Prostate gland (tissue), 2 donors: ENCODE results near the gene TFG. TPM values are rescaled to one million over a fixed set of nuclear protein-coding genes. Genes with fewer than 3 reads are reported as not detected.
"Not testable (repeated sequence)": the region's sequence is repeated elsewhere in the genome, so short reads cannot be mapped to it uniquely, and the experiment has no call there.

Experiments
- DNase-seq: peaks from one replicate; pipeline ENCODE4 v3.0.0-alpha.2; 2019; ENCODE audit warnings: low spot score
- H3K27ac ChIP-seq, 2 donors: fragments of 200-600 bp; sonication (generic); 2 replicates each; pipeline ENCODE4 v1.5.1; 2017 to 2019
- H3K27me3 ChIP-seq: fragments of 200-600 bp; sonication (generic); replicated peaks from 2 replicates; pipeline ENCODE4 v1.5.1; 2019; ENCODE audit not compliant: insufficient read depth
- H3K36me3 ChIP-seq, 2 donors: fragments of 200-600 bp; sonication (generic); 1 replicate in 1 of 2; 2 replicates in 1 of 2; pipeline versions ENCODE4 v1.5.1 to v1.8.1; 2017 to 2019
- H3K4me1 ChIP-seq: fragments of 200-600 bp; sonication (generic); replicated peaks from 2 replicates; pipeline ENCODE4 v1.5.1; 2019
- H3K4me3 ChIP-seq, 2 donors: fragments of 200-600 bp; sonication (generic); 2 replicates each; pipeline ENCODE4 v1.5.1; 2017 to 2019
- H3K9me3 ChIP-seq: fragments of 200-600 bp; sonication (generic); 2 replicates; pipeline ENCODE4 v1.5.1; 2017
- CTCF ChIP-seq, 4 experiments: fragments of 200-600 bp in 2 of 4; fragments of 450-650 bp in 2 of 4; sonication (generic) in 2 of 4; IDR thresholded peaks; 1 replicate in 3 of 4; 2 replicates in 1 of 4; pipeline ENCODE4 v1.5.1; 2016 to 2019; ENCODE audit warnings: antibody characterized with exemption in 4 of 4, mild to moderate bottlenecking in 2 of 4, moderate library complexity in 2 of 4
- POLR2A ChIP-seq: fragments of 450-650 bp; IDR thresholded peaks from one replicate; pipeline ENCODE4 v1.6.1; 2016; ENCODE audit warnings: antibody characterized with exemption, mild to moderate bottlenecking
- POLR2AphosphoS5 ChIP-seq: sonication (generic); formaldehyde crosslinking; IDR thresholded peaks from one replicate; pipeline ENCODE4 v1.6.1; 2017; ENCODE audit warnings: antibody characterized with exemption
- WGBS: methylation state at CpG from one replicate; pipeline ENCODE4 v1.1.5; 2018; 5-methylcytosine and 5-hydroxymethylcytosine counted together
- intact Hi-C: fragments of 100-400 bp; cut with DNase I; formaldehyde crosslinking; loops from one replicate; pipeline ENCODE4 v1.14.2; 2022
- total RNA-seq, 2 donors: library from RNA; depleted of rRNA; stranded (reverse); fragments of >200 nt; gene quantifications; one replicate each; pipeline ENCODE4 v1.1.0, GENCODE V29; 2016

Gene TFG
- 10 to 100 TPM; 80.6 to 81.5 TPM for total RNA-seq

GRCh38 chr3:100708989-100709841, at the start of gene TFG:
Gene TFG (plus strand): TSS chr3:100709494. CDS start chr3:100713686, 4,192 bp downstream.
- peak; percentile 78 for TF ChIP-seq POLR2A
- peak in 1 of 4 experiments; percentile 16 for TF ChIP-seq CTCF (IDR thresholded peaks at IDR 0.05)
- TF ChIP-seq POLR2AphosphoS5, result peak; percentile 99
- Histone ChIP-seq H3K4me1 (no peaks in the 10 kb centered on the region), H3K9me3 (no peaks in the 10 kb centered on the region), H3K36me3 (no peaks in the 10 kb centered on the region), H3K4me3 (peak within 1 kb of the TSS; percentile 83 to 85), H3K27me3 (no peaks in the 10 kb centered on the region), H3K27ac (peak within 1 kb of the TSS; percentile 94 to 98)
- intact Hi-C loops, result loop anchor here (10.0 kb wide), 1 partner anchor 214 kb away; the partner anchor contains the start of gene TMEM45A
- under 1% methylated on average over 69 of the region's 76 CpGs for WGBS
- DNase-seq, result peak; percentile 95

- H3K27me3 ChIP-seq, H3K36me3 ChIP-seq, H3K4me1 ChIP-seq, H3K4me3 ChIP-seq, intact Hi-C loops, H3K9me3 ChIP-seq, DNase-seq, H3K27ac ChIP-seq: not testable (repeated sequence)
Observed at GRCh38 chr3:100661294-100661693, 48.0 kb upstream of the TFG start.

- TF ChIP-seq CTCF (IDR thresholded peaks at IDR 0.05), result no peak
- TF ChIP-seq POLR2A, result no peak
- TF ChIP-seq POLR2AphosphoS5, result no peak
- H3K27me3 ChIP-seq, result no peaks in the 10 kb centered on the region
- WGBS, result 53% methylated on average over 2 of the region's 2 CpGs
- no peaks in the 10 kb centered on the region for H3K36me3 ChIP-seq
- no peaks in the 10 kb centered on the region for H3K4me1 ChIP-seq
- H3K4me3 ChIP-seq, result no peak overlapping the region
- no peaks in the 10 kb centered on the region for H3K9me3 ChIP-seq
- DNase-seq, result no peak
- intact Hi-C loops, result no loop called here
- H3K27ac ChIP-seq, result no peak overlapping the region
Observed at GRCh38 chr3:100662113-100662823, 47.0 kb upstream of the TFG start.

- 44% methylated on average over 7 of the region's 7 CpGs for WGBS
- intact Hi-C loops, result no loop called here
Observed at GRCh38 chr3:100665230-100665629, 44.1 kb upstream of the TFG start.

GRCh38 chr3:100666699-100667098, 42.6 kb upstream of the TFG start:
- intact Hi-C loops, H3K36me3 ChIP-seq, H3K27ac ChIP-seq, H3K27me3 ChIP-seq, H3K9me3 ChIP-seq, DNase-seq, H3K4me3 ChIP-seq, H3K4me1 ChIP-seq: not testable (repeated sequence)
- 75% methylated on average over 6 of the region's 6 CpGs for WGBS

More at GRCh38 chr3:100665230-100665629, 44.1 kb upstream of the TFG start:
- H3K27ac ChIP-seq, result no peak overlapping the region
- TF ChIP-seq POLR2AphosphoS5 (no peak), POLR2A (no peak), CTCF (IDR thresholded peaks at IDR 0.05) (no peak)
- no peaks in the 10 kb centered on the region for H3K4me1 ChIP-seq
- H3K36me3 ChIP-seq, result no peaks in the 10 kb centered on the region
- H3K9me3 ChIP-seq, result no peaks in the 10 kb centered on the region
- no peak for DNase-seq
- no peak overlapping the region for H3K4me3 ChIP-seq
- no peaks in the 10 kb centered on the region for H3K27me3 ChIP-seq

- H3K36me3 ChIP-seq, intact Hi-C loops, H3K4me1 ChIP-seq, H3K4me3 ChIP-seq, H3K27ac ChIP-seq, H3K27me3 ChIP-seq, H3K9me3 ChIP-seq, DNase-seq: not testable (repeated sequence)
- WGBS, result 20% methylated on average over 1 of the region's 1 CpG
Observed at GRCh38 chr3:100667316-100667715, 42.0 kb upstream of the TFG start.

GRCh38 chr3:100670995-100671394, 38.3 kb upstream of the TFG start:
- H3K36me3 ChIP-seq, H3K4me3 ChIP-seq, H3K4me1 ChIP-seq, H3K27me3 ChIP-seq, H3K9me3 ChIP-seq, H3K27ac ChIP-seq, intact Hi-C loops, DNase-seq: not testable (repeated sequence)
- 96% methylated on average over 2 of the region's 2 CpGs for WGBS
